Activated CD8-positive, alpha-beta memory T cell treated with anti-CD3 and anti-CD28 coated beads, Interleukin-2, amount 10 ng/mL, durations not matched to agents 7 days and 5 days (primary cell): Measurements from ENCODE around the gene ANKRD37. TPM values are rescaled to one million over a fixed set of nuclear protein-coding genes. Genes with fewer than 3 reads are reported as not detected.

Source experiments
- ATAC-seq: fragments of 150-1000 bp; cut with Tn5 transposase; one replicate; pipeline ENCODE4 v1.10.0; 2021; ENCODE audit warnings: moderate library complexity
- CTCF ChIA-PET: fragments of 350-600 bp; sonication (Branson Sonifier 250); formaldehyde crosslinking; loops from one replicate; lab custom pipeline; 2021; ENCODE audit warnings: antibody characterized with exemption; lab: Charles Lee
- DNase-seq: peaks from one replicate; pipeline ENCODE4 v3.0.0-alpha.2; 2020
- H3K27ac Mint-ChIP-seq: one replicate; pipeline ENCODE4 v1.8.0; 2021; ENCODE audit warnings: mild to moderate bottlenecking, mixed read lengths
- H3K27me3 Mint-ChIP-seq: one replicate; pipeline ENCODE4 v1.8.0; 2021; ENCODE audit warnings: mixed read lengths
- H3K36me3 Mint-ChIP-seq: one replicate; pipeline ENCODE4 v1.8.0; 2021; ENCODE audit warnings: mild to moderate bottlenecking, mixed read lengths
- H3K4me1 Mint-ChIP-seq: one replicate; pipeline ENCODE4 v1.8.0; 2021; ENCODE audit warnings: mixed read lengths
- H3K4me3 Mint-ChIP-seq: one replicate; pipeline ENCODE4 v1.8.0; 2021; ENCODE audit warnings: mild to moderate bottlenecking, moderate library complexity, mixed read lengths
- H3K9me3 Mint-ChIP-seq: one replicate; pipeline ENCODE4 v1.8.0; 2022; ENCODE audit warnings: low read depth, mixed read lengths
- total RNA-seq, 2 experiments: library from RNA; stranded (reverse); gene quantifications; one replicate each; pipeline ENCODE4 v1.2.3, GENCODE V29; 2021

Gene ANKRD37
- total RNA-seq, 2 experiments from 2014 or later: 11.8 to 12.5 TPM

DNA sequence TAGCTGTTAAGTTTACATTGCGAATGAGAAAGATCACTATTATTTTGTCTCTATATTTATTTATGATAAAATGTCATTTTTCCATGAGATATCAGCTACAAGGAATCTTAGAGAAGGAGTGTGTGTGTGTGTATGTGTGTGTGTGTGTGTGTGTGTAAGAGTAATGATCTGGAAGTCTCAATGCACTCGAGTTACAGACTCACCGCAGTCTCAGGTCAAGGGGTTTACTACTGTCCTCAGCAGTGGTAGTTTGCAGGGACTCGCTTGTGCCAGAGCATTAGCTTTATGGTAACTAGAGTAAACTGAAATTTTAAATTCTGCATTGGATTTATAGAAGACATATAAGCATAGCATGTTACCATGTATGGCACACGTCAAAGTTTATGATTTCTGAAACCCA, 31.8 kb upstream of the ANKRD37 start:
- no peak for DNase-seq
- CTCF ChIA-PET: no interaction called here

GRCh38 chr4:185369731-185370130, 26.9 kb upstream of the ANKRD37 start:
- Mint-ChIP-seq H3K9me3 (no peaks in the 10 kb centered on the region), H3K27ac (no peak overlapping the region), H3K4me3 (no peak overlapping the region), H3K27me3 (no peaks in the 10 kb centered on the region), H3K36me3 (peaks cover 5% of the 10 kb centered on the region), H3K4me1 (no peaks in the 10 kb centered on the region)
- CTCF ChIA-PET: no interaction called here
- ATAC-seq: no peak
- no peak for DNase-seq

More for the DNA sequence above, 31.8 kb upstream of the ANKRD37 start:
- Mint-ChIP-seq H3K36me3 (peaks cover 10% of the 10 kb centered on the region), H3K27ac (no peak overlapping the region), H3K9me3 (no peaks in the 10 kb centered on the region), H3K4me3 (no peak overlapping the region), H3K27me3 (no peaks in the 10 kb centered on the region), H3K4me1 (no peaks in the 10 kb centered on the region)
- ATAC-seq: no peak

GRCh38 chr4:185370268-185370949, 26.2 kb upstream of the ANKRD37 start:
- ATAC-seq (no peak), DNase-seq (no peak)
- Mint-ChIP-seq H3K27ac (no peak overlapping the region), H3K36me3 (peaks cover 5% of the 10 kb centered on the region), H3K27me3 (no peaks in the 10 kb centered on the region), H3K4me3 (no peak overlapping the region), H3K4me1 (no peaks in the 10 kb centered on the region), H3K9me3 (no peaks in the 10 kb centered on the region)
- CTCF ChIA-PET: no interaction called here

DNA sequence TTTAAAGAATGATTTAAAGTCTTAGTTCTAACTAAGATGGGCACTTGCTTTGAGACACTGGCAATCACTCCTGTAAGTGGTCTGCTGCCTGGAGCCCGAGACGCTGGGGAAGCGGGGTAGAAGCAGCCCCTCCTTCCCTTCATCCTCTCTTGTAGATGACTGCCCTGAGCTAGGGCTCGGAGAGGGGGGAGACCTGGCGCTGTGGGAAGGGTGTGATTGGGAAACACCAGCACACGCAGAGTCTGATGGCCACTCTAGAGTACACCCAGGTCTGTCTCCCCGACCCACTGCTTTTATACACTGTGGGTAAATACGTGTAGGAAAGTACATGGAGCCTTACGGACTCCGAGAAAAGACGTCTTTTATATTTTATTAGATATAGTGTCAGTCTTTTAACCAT, 24.9 kb upstream of the ANKRD37 start:
- Mint-ChIP-seq H3K4me1 (no peaks in the 10 kb centered on the region), H3K36me3 (peaks cover 3% of the 10 kb centered on the region), H3K4me3 (no peak overlapping the region), H3K27ac (no peak overlapping the region), H3K27me3 (no peaks in the 10 kb centered on the region), H3K9me3 (no peaks in the 10 kb centered on the region)
- DNase-seq: no peak
- ATAC-seq: no peak
- CTCF ChIA-PET: no interaction called here

- no peaks in the 10 kb centered on the region for H3K27me3 Mint-ChIP-seq
- no peak for ATAC-seq
- CTCF ChIA-PET: no interaction called here
Observed at GRCh38 chr4:185374027-185374426, 22.6 kb upstream of the ANKRD37 start.

GRCh38 chr4:185374573-185374972, 22.1 kb upstream of the ANKRD37 start:
- Mint-ChIP-seq H3K4me1 (no peaks in the 10 kb centered on the region), H3K27me3 (no peaks in the 10 kb centered on the region), H3K36me3 (peaks cover 1% of the 10 kb centered on the region), H3K4me3 (no peak overlapping the region), H3K9me3 (no peaks in the 10 kb centered on the region), H3K27ac (no peak overlapping the region)
- DNase-seq (no peak), ATAC-seq (no peak)
- CTCF ChIA-PET: no interaction called here

More at GRCh38 chr4:185374027-185374426, 22.6 kb upstream of the ANKRD37 start:
- Mint-ChIP-seq H3K9me3 (no peaks in the 10 kb centered on the region), H3K4me1 (no peaks in the 10 kb centered on the region), H3K27ac (no peak overlapping the region), H3K4me3 (no peak overlapping the region), H3K36me3 (peaks cover 1% of the 10 kb centered on the region)
- no peak for DNase-seq

GRCh38 chr4:185378264-185378663, 18.4 kb upstream of the ANKRD37 start:
- CTCF ChIA-PET: no interaction called here
- Mint-ChIP-seq H3K4me1 (no peaks in the 10 kb centered on the region), H3K27ac (no peak overlapping the region), H3K36me3 (peaks cover 6% of the 10 kb centered on the region), H3K4me3 (no peak overlapping the region), H3K27me3 (no peaks in the 10 kb centered on the region), H3K9me3 (peaks cover 6% of the 10 kb centered on the region)
- DNase-seq: no peak
- no peak for ATAC-seq

DNA sequence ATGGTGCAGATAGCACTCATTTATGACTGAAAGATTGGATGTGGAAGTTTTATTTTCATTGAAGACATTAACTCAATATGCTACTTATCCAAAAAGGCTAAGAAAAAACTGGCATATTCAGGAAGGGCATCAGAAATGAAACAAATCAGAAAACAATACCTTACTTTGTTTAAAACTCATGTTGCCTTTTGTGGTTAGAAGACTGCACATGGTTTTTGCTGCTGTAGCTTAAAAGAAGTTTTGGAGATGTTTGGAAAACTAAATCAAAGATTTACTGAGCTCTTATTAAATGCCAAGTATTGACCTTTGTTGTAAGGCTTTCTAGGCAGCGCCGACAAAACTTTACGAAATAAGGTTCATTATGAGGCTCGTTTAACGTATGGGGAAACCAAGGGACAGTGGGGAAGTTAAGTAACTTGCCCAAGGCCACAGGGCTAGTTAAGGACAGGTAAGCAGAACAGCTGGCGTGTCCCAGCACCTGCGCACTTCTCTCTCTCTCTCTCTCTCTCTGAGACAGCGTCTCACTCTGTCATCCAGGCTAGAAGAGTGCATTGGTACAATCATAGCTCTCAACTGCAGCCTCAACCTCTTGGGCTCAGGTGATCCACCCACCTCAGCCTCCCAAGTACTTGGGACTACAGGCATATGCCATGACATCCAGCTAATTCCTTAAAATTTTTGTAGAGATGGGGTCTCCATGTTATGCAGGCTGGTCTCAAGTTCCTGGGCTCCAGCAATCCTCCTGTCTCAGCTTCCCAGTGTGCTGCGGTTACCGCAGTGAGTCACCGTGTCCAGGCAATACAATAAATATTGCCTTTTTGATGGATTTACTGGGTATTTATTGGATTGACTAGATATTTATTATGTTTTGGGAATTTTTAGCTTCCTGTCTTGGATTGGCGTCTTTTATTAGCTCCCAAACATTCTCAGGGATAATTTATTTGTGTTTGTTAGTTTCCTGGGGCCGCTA, 17.0 kb upstream of the ANKRD37 start:
- DNase-seq (no peak), ATAC-seq (no peak)
- Mint-ChIP-seq H3K4me3 (no peak overlapping the region), H3K36me3 (peaks cover 8% of the 10 kb centered on the region), H3K4me1 (peaks cover 4% of the 10 kb centered on the region), H3K27me3 (no peaks in the 10 kb centered on the region), H3K27ac (no peak overlapping the region), H3K9me3 (peaks cover 6% of the 10 kb centered on the region)
- CTCF ChIA-PET: no interaction called here

DNA sequence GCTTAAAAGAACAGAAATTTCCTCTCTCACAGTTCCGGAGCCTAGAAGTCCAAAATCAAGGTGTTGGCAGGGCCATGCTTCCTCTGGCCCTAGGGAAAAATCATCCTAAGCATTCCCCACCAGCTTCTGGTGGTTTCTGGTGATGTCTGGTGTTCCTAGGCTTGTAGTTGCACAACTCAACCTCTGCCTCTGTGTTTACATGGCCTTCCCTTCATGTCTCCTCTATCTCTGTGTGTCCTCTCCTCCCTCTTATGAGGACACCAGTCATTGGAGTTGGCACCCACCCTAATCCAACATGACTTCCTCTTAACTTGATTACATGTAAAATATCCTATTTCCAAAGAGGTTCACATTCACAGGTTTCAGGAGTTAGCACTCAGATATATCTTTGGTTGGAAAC, 16.3 kb upstream of the ANKRD37 start:
- Mint-ChIP-seq H3K27me3 (no peaks in the 10 kb centered on the region), H3K4me1 (peaks cover 12% of the 10 kb centered on the region), H3K27ac (no peak overlapping the region), H3K9me3 (peaks cover 6% of the 10 kb centered on the region), H3K36me3 (peaks cover 8% of the 10 kb centered on the region), H3K4me3 (no peak overlapping the region)
- CTCF ChIA-PET: no interaction called here
- ATAC-seq (no peak), DNase-seq (no peak)

DNA sequence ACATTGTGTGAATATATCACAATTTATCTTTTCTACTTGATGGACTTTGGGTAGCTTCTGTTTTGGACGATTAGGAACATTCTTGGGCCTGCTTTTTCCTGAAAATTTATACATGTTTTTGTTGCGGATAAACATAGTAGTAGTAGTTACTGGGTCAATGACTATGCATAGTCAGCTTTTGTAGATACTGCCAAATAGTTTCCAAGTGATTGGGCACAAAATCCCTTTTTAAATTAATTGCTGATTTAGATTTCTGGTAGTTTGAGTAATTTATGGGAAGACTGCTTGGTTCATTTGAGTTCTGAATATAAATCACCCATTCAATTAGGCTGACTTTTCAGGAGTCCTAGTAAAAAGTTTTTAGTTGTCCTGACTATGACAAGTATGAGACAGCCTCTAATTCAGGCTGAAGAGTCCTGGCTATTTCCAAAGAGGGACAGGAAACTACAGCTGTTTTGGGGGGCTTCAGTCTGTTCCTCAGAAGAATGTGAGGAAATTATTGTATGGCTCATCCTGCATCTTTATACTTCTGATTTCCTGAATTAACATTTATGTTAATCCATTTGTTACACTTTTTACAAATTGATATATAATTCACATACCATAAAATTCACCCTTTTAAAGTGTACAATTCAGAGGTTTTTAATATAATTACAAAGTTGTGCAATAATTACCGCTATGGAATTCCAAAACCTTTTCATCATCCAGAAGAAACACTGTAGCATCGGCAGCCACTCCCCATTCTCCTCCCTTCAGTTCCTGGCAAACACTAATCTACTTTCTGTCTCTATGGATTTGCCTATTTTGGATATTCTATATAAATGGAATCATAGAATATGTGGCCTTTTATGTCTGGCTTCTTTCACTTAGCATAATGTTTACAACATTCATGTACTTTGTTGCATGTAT, 15.1 kb upstream of the ANKRD37 start:
- Mint-ChIP-seq H3K27me3 (no peaks in the 10 kb centered on the region), H3K4me1 (peaks cover 12% of the 10 kb centered on the region), H3K36me3 (peaks cover 8% of the 10 kb centered on the region), H3K9me3 (peaks cover 6% of the 10 kb centered on the region), H3K4me3 (no peak overlapping the region), H3K27ac (no peak overlapping the region)
- CTCF ChIA-PET: no interaction called here
- DNase-seq (no peak), ATAC-seq (no peak)

DNA sequence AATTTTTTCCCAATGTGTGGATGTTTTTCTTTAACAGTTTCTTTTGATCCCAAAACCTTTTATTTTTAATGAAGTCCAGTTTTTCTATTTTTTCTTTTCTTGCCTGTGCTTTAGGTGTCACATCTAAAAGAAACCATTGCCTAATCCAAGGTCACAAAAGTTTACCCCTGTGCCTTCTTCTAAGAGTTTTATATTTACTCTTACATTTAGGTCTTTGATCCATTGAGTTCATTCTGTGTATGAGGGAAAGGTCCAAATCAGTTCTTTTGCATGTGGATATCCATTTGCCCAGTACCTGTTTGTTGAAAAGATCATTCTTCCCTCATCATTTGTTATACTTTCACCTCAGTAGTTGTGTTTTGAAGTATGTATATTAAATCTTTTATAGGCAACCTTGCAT, 13.9 kb upstream of the ANKRD37 start:
- Mint-ChIP-seq H3K27ac (no peak overlapping the region), H3K9me3 (peaks cover 6% of the 10 kb centered on the region), H3K36me3 (peaks cover 8% of the 10 kb centered on the region), H3K27me3 (no peaks in the 10 kb centered on the region), H3K4me1 (peaks cover 12% of the 10 kb centered on the region), H3K4me3 (no peak overlapping the region)
- CTCF ChIA-PET: no interaction called here
- ATAC-seq (no peak), DNase-seq (no peak)

DNA sequence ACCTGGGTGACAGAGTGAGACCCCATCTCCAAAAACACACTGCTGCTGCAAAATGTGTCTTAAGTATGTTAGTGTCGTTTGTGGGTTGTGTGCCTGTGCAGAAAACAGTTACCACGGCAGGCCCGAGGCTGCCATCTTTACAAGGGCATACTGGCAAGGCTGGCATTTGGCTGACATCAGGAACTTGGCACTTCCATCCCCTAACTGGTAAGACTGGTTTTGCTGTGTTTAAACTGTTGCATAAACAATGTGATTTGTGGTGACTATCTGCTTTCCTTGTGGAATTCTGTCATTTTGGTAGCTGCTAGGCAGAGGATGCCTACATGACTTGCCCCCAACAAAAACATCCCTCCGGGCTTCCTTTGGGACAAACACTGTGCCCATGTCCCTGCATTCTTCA, 13.2 kb upstream of the ANKRD37 start:
- Mint-ChIP-seq H3K4me3 (no peak overlapping the region), H3K27ac (no peak overlapping the region), H3K27me3 (no peaks in the 10 kb centered on the region), H3K9me3 (peaks cover 6% of the 10 kb centered on the region), H3K4me1 (peaks cover 12% of the 10 kb centered on the region), H3K36me3 (peaks cover 8% of the 10 kb centered on the region)
- ATAC-seq: no peak
- no peak for DNase-seq
- CTCF ChIA-PET: no interaction called here

- H3K9me3 Mint-ChIP-seq: peaks cover 6% of the 10 kb centered on the region
- peaks cover 12% of the 10 kb centered on the region for H3K4me1 Mint-ChIP-seq
- CTCF ChIA-PET: no interaction called here
- peaks cover 8% of the 10 kb centered on the region for H3K36me3 Mint-ChIP-seq
- ATAC-seq: no peak
- H3K27me3 Mint-ChIP-seq: no peaks in the 10 kb centered on the region
- H3K27ac Mint-ChIP-seq: no peak overlapping the region
- H3K4me3 Mint-ChIP-seq: no peak overlapping the region
- DNase-seq: no peak
Observed at GRCh38 chr4:185384061-185384460, 12.6 kb upstream of the ANKRD37 start.
